CD4-positive, alpha-beta T cell (primary cell): ENCODE measurements around the gene DOCK8. TPM values are rescaled to one million over a fixed set of nuclear protein-coding genes. Genes with fewer than 3 reads are reported as not detected.

Experiments
- ATAC-seq: fragments of 200-7000 bp; cut with Tn5 transposase; one replicate; pipeline ENCODE4 v1.10.0; 2022; ENCODE audit warnings: mild to moderate bottlenecking; ENCODE audit not compliant: poor library complexity
- CTCF ChIA-PET: fragments of 350-600 bp; sonication (Branson Sonifier 250); formaldehyde crosslinking; loops from one replicate; lab custom pipeline; 2021; ENCODE audit warnings: antibody characterized with exemption, inconsistent platforms; lab: Charles Lee
- POLR2A ChIA-PET: fragments of 350-600 bp; sonication (Branson Sonifier 250); formaldehyde crosslinking; loops from one replicate; lab custom pipeline; 2021; ENCODE audit warnings: antibody characterized with exemption, inconsistent platforms; lab: Charles Lee
- DNase-seq, 14 experiments: peaks; one replicate each; pipeline ENCODE4 v3.0.0-alpha.2; 2013 to 2020; ENCODE audit warnings: mixed read lengths in 2 of 14
- H3K27ac ChIP-seq, 2 donors: one replicate each; pipeline versions ENCODE4 v1.5.1 to v1.7.0; 2013; ENCODE audit warnings: low read length in 2 of 2, low read depth in 1 of 2, mild to moderate bottlenecking in 1 of 2
- H3K27me3 ChIP-seq, 2 experiments: 1 replicate in 1 of 2; 2 replicates in 1 of 2; pipeline versions ENCODE4 v1.6.1 to v1.7.0; 2013; ENCODE audit warnings: low read length in 2 of 2, control low read depth in 1 of 2, mild to moderate bottlenecking in 1 of 2, moderate library complexity in 1 of 2; ENCODE audit not compliant: insufficient read depth in 2 of 2, control insufficient read depth in 1 of 2
- H3K36me3 ChIP-seq: one replicate; pipeline ENCODE4 v1.6.1; 2013; ENCODE audit warnings: low read length, control low read depth; ENCODE audit not compliant: insufficient read depth
- H3K4me1 ChIP-seq: one replicate; pipeline ENCODE4 v1.6.1; 2013; ENCODE audit warnings: low read length, control low read depth; ENCODE audit not compliant: insufficient read depth
- H3K4me3 ChIP-seq: one replicate; pipeline ENCODE4 v1.5.1; 2013; ENCODE audit warnings: mild to moderate bottlenecking, low read length, moderate library complexity
- H3K9me3 ChIP-seq, 2 experiments: 1 replicate in 1 of 2; 2 replicates in 1 of 2; pipeline versions ENCODE4 v1.6.1 to v1.7.0; 2013; ENCODE audit warnings: low read length in 2 of 2, mild to moderate bottlenecking in 2 of 2, control low read depth in 1 of 2, moderate library complexity in 1 of 2; ENCODE audit not compliant: control insufficient read depth in 1 of 2, insufficient read depth in 1 of 2
- H3K27ac Mint-ChIP-seq: one replicate; pipeline ENCODE4 v1.8.0; 2020; ENCODE audit warnings: mixed read lengths
- H3K27me3 Mint-ChIP-seq: one replicate; pipeline ENCODE4 v1.8.0; 2021; ENCODE audit warnings: mixed read lengths
- H3K36me3 Mint-ChIP-seq: one replicate; pipeline ENCODE4 v1.8.0; 2021; ENCODE audit warnings: low read depth, mixed read lengths
- H3K4me1 Mint-ChIP-seq: one replicate; pipeline ENCODE4 v1.8.0; 2021; ENCODE audit warnings: low read depth, mixed read lengths
- H3K4me3 Mint-ChIP-seq: one replicate; pipeline ENCODE4 v1.8.0; 2020; ENCODE audit warnings: mild to moderate bottlenecking, mixed read lengths
- H3K9me3 Mint-ChIP-seq: one replicate; pipeline ENCODE4 v1.8.0; 2020; ENCODE audit warnings: mixed read lengths
- CTCF ChIP-seq: fragments of 200-600 bp; IDR thresholded peaks from one replicate; pipeline ENCODE4 v1.8.0; 2022; ENCODE audit warnings: antibody characterized with exemption, mild to moderate bottlenecking
- intact Hi-C, 2 experiments: fragments of 100-400 bp; cut with DNase I in 1 of 2; cut with micrococcal nuclease in 1 of 2; formaldehyde crosslinking; loops; one replicate each; pipeline versions ENCODE4 v1.15.1 to v1.9.0; 2023 to 2025; cut with DNase I, micrococcal nuclease
- total RNA-seq, 174 experiments: library from RNA in 2 of 174; stranded (reverse) in 2 of 174; gene quantifications; one replicate each; pipeline ENCODE4 v1.2.3 and lab custom pipeline; 2021 to 2026

The DOCK8 gene
- total RNA-seq, 2 experiments from 2014 or later, result 123 to 126 TPM

GRCh38 chr9:257957-258356 is 43.3 kb downstream of the DOCK8 start:
- Histone ChIP-seq H3K27ac (no peak overlapping the region), H3K27me3 (no peaks in the 10 kb centered on the region), H3K4me1 (no peaks in the 10 kb centered on the region), H3K4me3 (no peak overlapping the region), H3K9me3 (no peaks in the 10 kb centered on the region), H3K36me3 (no peaks in the 10 kb centered on the region)
- Mint-ChIP-seq H3K27me3 (peaks cover 12% of the 10 kb centered on the region), H3K36me3 (no peaks in the 10 kb centered on the region), H3K4me3 (no peak overlapping the region), H3K27ac (no peak overlapping the region), H3K4me1 (no peaks in the 10 kb centered on the region), H3K9me3 (no peaks in the 10 kb centered on the region)
- POLR2A ChIA-PET, result interaction anchor here (1.2 kb wide), 1 partner anchor 14 kb away, joined by 3 read pairs; no protein-coding TSS in a partner anchor
- DNase-seq, result peak in 1 of 14 experiments; percentile 34
- TF ChIP-seq CTCF, result no peak
- intact Hi-C loops, result no loop called here
- CTCF ChIA-PET, result interaction anchor here (1.0 kb wide), 2 partner anchors 10 to 11 kb away, joined by 3 read pairs; no protein-coding TSS in a partner anchor
- no peak for ATAC-seq

GRCh38 chr9:259405-260404 is 45.0 kb downstream of the DOCK8 start:
- no peak overlapping the region for H3K4me3 Mint-ChIP-seq
- H3K9me3 ChIP-seq, result no peaks in the 10 kb centered on the region
- ChIA-PET POLR2A (no interaction called here), CTCF (no interaction called here)
- no peak for TF ChIP-seq CTCF
- intact Hi-C loops, result loop anchor here in 1 of 2 experiments (5.0 kb wide), 1 partner anchor 37 kb away; no protein-coding TSS in a partner anchor
- H3K27me3 ChIP-seq, result no peaks in the 10 kb centered on the region
- H3K27ac Mint-ChIP-seq, result no peak overlapping the region
- no peaks in the 10 kb centered on the region for H3K36me3 ChIP-seq
- H3K36me3 Mint-ChIP-seq, result no peaks in the 10 kb centered on the region
- peaks cover 8% of the 10 kb centered on the region for H3K27me3 Mint-ChIP-seq
- no peaks in the 10 kb centered on the region for H3K4me1 ChIP-seq
- DNase-seq (no peak), ATAC-seq (no peak)
- H3K9me3 Mint-ChIP-seq, result no peaks in the 10 kb centered on the region
- H3K4me1 Mint-ChIP-seq, result peaks cover 10% of the 10 kb centered on the region
- H3K27ac ChIP-seq, result no peak overlapping the region
- H3K4me3 ChIP-seq, result no peak overlapping the region

GRCh38 chr9:264231-264630 is 49.6 kb downstream of the DOCK8 start:
- H3K27ac ChIP-seq, result no peak overlapping the region
- no peak overlapping the region for H3K4me3 ChIP-seq
- no peaks in the 10 kb centered on the region for H3K27me3 ChIP-seq
- TF ChIP-seq CTCF, result no peak
- Mint-ChIP-seq H3K27ac (no peak overlapping the region), H3K36me3 (no peaks in the 10 kb centered on the region), H3K9me3 (no peaks in the 10 kb centered on the region), H3K27me3 (no peaks in the 10 kb centered on the region), H3K4me1 (peaks cover 23% of the 10 kb centered on the region), H3K4me3 (no peak overlapping the region)
- CTCF ChIA-PET, result no interaction called here
- ATAC-seq (no peak), DNase-seq (no peak)
- no peaks in the 10 kb centered on the region for H3K9me3 ChIP-seq
- intact Hi-C loops, result loop anchor here in 1 of 2 experiments (5.0 kb wide), 1 partner anchor 42 kb away; no protein-coding TSS in a partner anchor
- POLR2A ChIA-PET, result interaction anchor here (1.1 kb wide), 1 partner anchor 8 kb away, joined by 3 read pairs; no protein-coding TSS in a partner anchor
- no peaks in the 10 kb centered on the region for H3K36me3 ChIP-seq
- H3K4me1 ChIP-seq, result peaks cover 3% of the 10 kb centered on the region
